Vagina (tissue), 2 donors: ENCODE data around the gene FOXL3. TPM values are rescaled to one million over a fixed set of nuclear protein-coding genes. Genes with fewer than 3 reads are reported as not detected.

Source experiments
- DNase-seq, 2 donors: peaks; one replicate each; pipeline ENCODE4 v3.0.0-alpha.2; 2017; ENCODE audit errors: extremely low spot score in 2 of 2
- H3K27ac ChIP-seq: fragments of 200-600 bp; sonication (generic); one replicate; pipeline ENCODE4 v1.5.1; 2019
- H3K27me3 ChIP-seq: fragments of 200-600 bp; sonication (generic); one replicate; pipeline ENCODE4 v1.5.1; 2019
- H3K36me3 ChIP-seq, 2 donors: fragments of 200-600 bp; sonication (generic); one replicate each; pipeline ENCODE4 v1.5.1; 2017 to 2019
- H3K4me1 ChIP-seq: fragments of 200-600 bp; sonication (generic); one replicate; pipeline ENCODE4 v1.5.1; 2019
- H3K4me3 ChIP-seq, 2 donors: fragments of 200-600 bp; sonication (generic); 1 replicate in 1 of 2; 2 replicates in 1 of 2; pipeline ENCODE4 v1.5.1; 2016 to 2019
- H3K9me3 ChIP-seq: fragments of 200-600 bp; sonication (generic); one replicate; pipeline ENCODE4 v1.5.1; 2019
- POLR2A ChIP-seq, 2 donors: fragments of 450-650 bp; IDR thresholded peaks; one replicate each; pipeline ENCODE4 v1.6.1; 2017; ENCODE audit warnings: antibody characterized with exemption in 2 of 2, mild to moderate bottlenecking in 2 of 2, moderate library complexity in 2 of 2
- POLR2AphosphoS5 ChIP-seq, 2 donors: sonication (generic); formaldehyde crosslinking; IDR thresholded peaks; one replicate each; pipeline ENCODE4 v1.9.0; 2017; ENCODE audit warnings: antibody characterized with exemption in 2 of 2, mild to moderate bottlenecking in 2 of 2, low read depth in 1 of 2; ENCODE audit not compliant: insufficient read depth in 1 of 2
- intact Hi-C: fragments of 100-400 bp; cut with DNase I; formaldehyde crosslinking; loops from one replicate; pipeline ENCODE4 v1.15.1; 2023
- total RNA-seq: library from RNA; depleted of rRNA; stranded (reverse); fragments of >200 nt; gene quantifications from one replicate; pipeline ENCODE4 v1.2.3, GENCODE V29; 2016
- TF ChIP-seq, protein P1 (sequence below), 3 experiments: fragments of 450-650 bp in 2 of 3; fragments of 200-600 bp in 1 of 3; sonication (generic) in 1 of 3; IDR thresholded peaks; one replicate each; pipeline ENCODE4 v1.5.1; 2017 to 2019; ENCODE audit warnings: antibody characterized with exemption in 3 of 3, mild to moderate bottlenecking in 2 of 3, moderate library complexity in 2 of 3

Gene FOXL3
- total RNA-seq, 1 donor from 2014 or later: not detected

DNA sequence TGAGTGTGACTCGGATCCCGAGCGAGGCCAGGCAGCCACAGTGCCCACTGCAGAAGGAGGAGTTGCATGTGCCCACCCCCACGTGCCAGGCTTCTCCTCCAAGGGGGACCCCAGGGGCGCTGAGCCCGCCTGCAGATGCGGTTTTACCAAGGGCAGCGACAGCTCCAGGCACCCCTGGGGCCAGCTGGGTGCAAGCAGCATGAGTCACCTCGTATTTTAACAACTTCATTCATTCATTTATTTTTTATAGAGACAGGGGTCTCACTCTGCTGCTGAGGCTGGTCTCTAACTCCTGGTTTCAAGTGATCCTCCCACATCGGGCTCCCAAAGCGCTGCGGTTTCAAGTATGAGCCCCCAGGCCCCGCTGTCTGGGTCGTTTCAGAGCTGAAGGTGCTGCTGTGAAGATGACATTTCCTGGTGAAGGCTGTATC lies 1.3 kb upstream of the FOXL3 start:
- H3K36me3 ChIP-seq: no peaks in the 10 kb centered on the region
- H3K4me3 ChIP-seq: no peak overlapping the region
- no peak for DNase-seq
- TF ChIP-seq POLR2A (IDR thresholded peaks at IDR 0.05): no peak
- no peak for TF ChIP-seq POLR2AphosphoS5 (IDR thresholded peaks at IDR 0.05; ENCODE audit: insufficient read depth in 1 of 2, low read depth in 1 of 2)
- TF ChIP-seq, protein P1, sequence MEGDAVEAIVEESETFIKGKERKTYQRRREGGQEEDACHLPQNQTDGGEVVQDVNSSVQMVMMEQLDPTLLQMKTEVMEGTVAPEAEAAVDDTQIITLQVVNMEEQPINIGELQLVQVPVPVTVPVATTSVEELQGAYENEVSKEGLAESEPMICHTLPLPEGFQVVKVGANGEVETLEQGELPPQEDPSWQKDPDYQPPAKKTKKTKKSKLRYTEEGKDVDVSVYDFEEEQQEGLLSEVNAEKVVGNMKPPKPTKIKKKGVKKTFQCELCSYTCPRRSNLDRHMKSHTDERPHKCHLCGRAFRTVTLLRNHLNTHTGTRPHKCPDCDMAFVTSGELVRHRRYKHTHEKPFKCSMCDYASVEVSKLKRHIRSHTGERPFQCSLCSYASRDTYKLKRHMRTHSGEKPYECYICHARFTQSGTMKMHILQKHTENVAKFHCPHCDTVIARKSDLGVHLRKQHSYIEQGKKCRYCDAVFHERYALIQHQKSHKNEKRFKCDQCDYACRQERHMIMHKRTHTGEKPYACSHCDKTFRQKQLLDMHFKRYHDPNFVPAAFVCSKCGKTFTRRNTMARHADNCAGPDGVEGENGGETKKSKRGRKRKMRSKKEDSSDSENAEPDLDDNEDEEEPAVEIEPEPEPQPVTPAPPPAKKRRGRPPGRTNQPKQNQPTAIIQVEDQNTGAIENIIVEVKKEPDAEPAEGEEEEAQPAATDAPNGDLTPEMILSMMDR (IDR thresholded peaks at IDR 0.05): no peak
- no peak overlapping the region for H3K27ac ChIP-seq
- H3K27me3 ChIP-seq: peaks cover 15% of the 10 kb centered on the region
- intact Hi-C loops: no loop called here
- no peaks in the 10 kb centered on the region for H3K9me3 ChIP-seq
- H3K4me1 ChIP-seq: peaks cover 11% of the 10 kb centered on the region

- Histone ChIP-seq H3K27me3 (peaks cover 15% of the 10 kb centered on the region), H3K4me3 (no peak overlapping the region), H3K9me3 (no peaks in the 10 kb centered on the region), H3K36me3 (no peaks in the 10 kb centered on the region), H3K4me1 (peaks cover 11% of the 10 kb centered on the region), H3K27ac (no peak overlapping the region)
- no peak for TF ChIP-seq POLR2AphosphoS5 (IDR thresholded peaks at IDR 0.05; ENCODE audit: insufficient read depth in 1 of 2, low read depth in 1 of 2)
- no peak for TF ChIP-seq POLR2A (IDR thresholded peaks at IDR 0.05)
- TF ChIP-seq, protein P1 (IDR thresholded peaks at IDR 0.05): no peak
- no peak for DNase-seq
- intact Hi-C loops: no loop called here
These were observed 688 bp upstream of the FOXL3 start for GRCh38 chr7:289209-289755.

DNA sequence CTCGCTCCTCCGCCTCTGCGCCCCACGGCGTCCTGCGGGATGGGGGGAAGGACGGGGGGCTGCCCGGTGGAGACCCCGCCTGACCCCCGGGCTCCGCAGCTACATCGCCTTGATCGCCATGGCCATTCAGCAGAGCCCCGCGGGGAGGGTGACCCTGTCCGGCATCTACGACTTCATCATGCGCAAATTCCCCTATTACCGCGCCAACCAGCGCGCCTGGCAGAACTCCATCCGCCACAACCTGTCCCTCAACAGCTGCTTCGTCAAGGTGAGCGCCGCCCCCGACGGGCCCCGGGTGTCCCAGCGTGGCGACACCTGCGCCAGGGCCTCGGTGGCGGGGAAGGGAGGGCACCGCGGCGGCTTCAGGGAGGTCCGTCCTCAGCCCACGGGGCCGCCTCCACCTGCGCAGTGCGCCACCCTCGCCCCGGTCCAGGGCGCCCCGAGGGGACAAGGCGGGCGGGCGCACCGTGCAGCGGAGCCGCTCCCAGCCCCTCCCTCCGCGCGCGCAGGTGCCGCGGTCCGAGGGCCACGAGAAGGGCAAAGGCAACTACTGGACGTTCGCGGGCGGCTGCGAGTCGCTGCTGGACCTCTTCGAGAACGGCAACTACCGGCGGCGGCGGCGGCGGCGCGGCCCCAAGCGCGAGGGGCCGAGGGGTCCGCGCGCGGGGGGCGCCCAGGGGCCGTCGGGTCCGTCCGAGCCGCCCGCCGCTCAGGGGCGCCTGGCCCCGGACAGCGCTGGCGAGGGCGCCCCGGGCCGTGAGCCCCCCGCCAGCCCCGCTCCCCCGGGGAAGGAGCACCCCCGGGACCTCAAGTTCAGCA lies 793 bp downstream of the FOXL3 start:
- Histone ChIP-seq H3K27me3 (peaks cover 15% of the 10 kb centered on the region), H3K4me3 (no peak overlapping the region), H3K36me3 (no peaks in the 10 kb centered on the region), H3K27ac (no peak overlapping the region), H3K4me1 (peaks cover 11% of the 10 kb centered on the region), H3K9me3 (no peaks in the 10 kb centered on the region)
- DNase-seq: no peak
- TF ChIP-seq POLR2AphosphoS5 (IDR thresholded peaks at IDR 0.05; ENCODE audit: insufficient read depth in 1 of 2, low read depth in 1 of 2): no peak
- TF ChIP-seq, protein P1 (IDR thresholded peaks at IDR 0.05): no peak
- no peak for TF ChIP-seq POLR2A (IDR thresholded peaks at IDR 0.05)
- intact Hi-C loops: no loop called here

- intact Hi-C loops: no loop called here
- no peak for DNase-seq
These were observed 1.6 kb downstream of the FOXL3 start for GRCh38 chr7:291373-292092.

More at GRCh38 chr7:291373-292092, 1.6 kb downstream of the FOXL3 start:
- peaks cover 11% of the 10 kb centered on the region for H3K4me1 ChIP-seq
- H3K36me3 ChIP-seq: no peaks in the 10 kb centered on the region
- no peak overlapping the region for H3K4me3 ChIP-seq
- no peaks in the 10 kb centered on the region for H3K9me3 ChIP-seq
- TF ChIP-seq, protein P1 (IDR thresholded peaks at IDR 0.05): no peak
- TF ChIP-seq POLR2A (IDR thresholded peaks at IDR 0.05) (no peak), POLR2AphosphoS5 (IDR thresholded peaks at IDR 0.05; ENCODE audit: insufficient read depth in 1 of 2, low read depth in 1 of 2) (no peak)
- peaks cover 15% of the 10 kb centered on the region for H3K27me3 ChIP-seq
- no peak overlapping the region for H3K27ac ChIP-seq
